GM18858 (cell line): ENCODE measurements around the gene LRSAM1.

Experiments used
- ATAC-seq: cut with Tn5 transposase; IDR thresholded peaks from one replicate; pipeline ENCODE4 v1.9.1; 2021; ENCODE audit not compliant: unreplicated experiment

LRSAM1 gene

DNA sequence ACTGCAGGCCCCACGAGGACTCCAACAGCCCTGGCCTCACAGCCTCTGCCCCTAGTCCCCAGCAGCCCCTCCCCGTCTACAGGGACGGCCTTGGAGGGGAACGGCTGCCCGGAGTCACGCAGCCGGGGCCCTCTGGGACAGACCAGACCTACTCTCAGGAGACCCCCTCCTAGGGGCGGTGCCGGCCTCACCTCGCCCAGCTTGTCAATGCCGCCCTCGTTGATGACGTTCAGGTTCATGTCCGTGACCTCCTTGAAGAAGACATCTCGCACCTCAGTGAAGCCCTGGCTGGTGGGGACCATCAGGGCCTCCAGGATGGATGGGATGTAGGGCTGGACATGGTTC is 58.6 kb downstream of the LRSAM1 start:
- ATAC-seq: no peak

DNA sequence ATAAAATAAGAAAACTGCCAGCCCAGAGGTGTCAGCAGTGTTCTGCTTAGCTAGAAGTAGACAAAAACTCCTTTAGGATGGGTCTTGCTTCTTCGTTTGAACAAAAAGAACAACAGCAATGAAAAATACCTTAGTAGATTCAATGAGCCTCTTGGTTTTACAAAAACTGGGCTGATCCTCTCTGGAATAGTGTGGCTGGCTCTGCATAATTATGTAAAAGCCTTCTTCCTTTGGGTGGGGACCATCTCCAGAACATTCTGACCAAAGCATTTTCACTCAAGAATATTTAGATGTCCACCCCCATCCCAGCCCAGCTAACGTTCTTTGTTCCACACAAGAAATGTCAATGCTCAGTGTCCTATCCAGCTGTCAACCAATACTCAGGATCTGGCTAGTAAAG is 63.2 kb downstream of the LRSAM1 start:
- no peak for ATAC-seq

DNA sequence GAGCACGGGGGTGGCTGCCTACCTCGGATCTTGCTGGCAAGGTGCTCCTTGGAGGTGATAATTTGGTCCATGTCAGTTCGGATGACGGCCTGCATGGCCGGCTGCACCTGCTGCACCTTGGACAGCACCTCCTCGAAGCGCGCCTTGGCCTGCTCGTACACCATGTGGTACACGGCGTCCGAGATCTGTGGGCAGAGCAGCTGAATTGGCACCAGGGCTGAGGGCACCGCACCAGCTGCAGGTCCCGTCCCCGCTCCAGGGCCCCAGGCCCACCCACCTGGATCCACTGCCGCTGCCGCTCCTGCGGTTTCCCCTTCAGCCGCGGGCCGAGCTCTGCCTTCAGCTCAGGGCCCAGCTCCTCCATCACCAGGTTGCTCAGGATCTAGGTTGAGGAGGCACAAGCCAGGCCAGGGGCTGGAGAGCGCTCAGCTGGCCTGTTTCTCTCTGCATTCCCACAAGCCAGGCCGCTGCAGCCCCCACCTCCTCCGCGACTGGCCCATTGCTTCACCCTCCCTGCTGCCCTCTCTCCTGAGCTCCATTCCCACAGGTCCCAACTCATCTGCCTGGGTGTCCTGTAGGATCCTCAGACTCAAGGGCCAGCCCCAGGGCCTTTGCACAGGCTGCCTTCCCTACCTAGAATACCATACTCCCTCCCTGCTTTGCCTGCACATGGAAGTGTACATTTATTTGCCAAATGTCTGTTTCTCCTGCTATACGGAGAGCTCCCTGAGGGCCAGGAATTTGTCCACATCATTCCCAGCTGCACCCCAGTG is 65.7 kb downstream of the LRSAM1 start:
- no peak for ATAC-seq

DNA sequence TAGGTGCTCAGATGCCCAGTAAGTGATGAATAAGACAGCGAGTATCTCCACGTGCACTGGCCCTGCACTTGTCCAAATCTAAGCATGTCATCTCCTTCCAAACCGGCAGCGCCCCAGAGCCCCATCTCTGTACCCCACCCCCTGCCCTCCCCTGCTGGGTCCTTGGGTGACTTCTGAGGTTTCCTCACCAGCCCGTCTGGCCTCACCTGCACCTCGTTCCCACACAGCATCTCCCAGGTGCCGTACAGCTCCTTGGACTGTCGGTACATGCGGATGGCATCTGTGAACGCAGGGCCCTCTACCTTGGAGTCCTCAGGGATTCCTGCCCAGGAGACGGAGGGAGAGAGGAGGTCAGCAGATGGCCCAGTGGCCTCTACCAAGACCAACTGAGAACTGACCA is 66.3 kb downstream of the LRSAM1 start:
- ATAC-seq: no peak

DNA sequence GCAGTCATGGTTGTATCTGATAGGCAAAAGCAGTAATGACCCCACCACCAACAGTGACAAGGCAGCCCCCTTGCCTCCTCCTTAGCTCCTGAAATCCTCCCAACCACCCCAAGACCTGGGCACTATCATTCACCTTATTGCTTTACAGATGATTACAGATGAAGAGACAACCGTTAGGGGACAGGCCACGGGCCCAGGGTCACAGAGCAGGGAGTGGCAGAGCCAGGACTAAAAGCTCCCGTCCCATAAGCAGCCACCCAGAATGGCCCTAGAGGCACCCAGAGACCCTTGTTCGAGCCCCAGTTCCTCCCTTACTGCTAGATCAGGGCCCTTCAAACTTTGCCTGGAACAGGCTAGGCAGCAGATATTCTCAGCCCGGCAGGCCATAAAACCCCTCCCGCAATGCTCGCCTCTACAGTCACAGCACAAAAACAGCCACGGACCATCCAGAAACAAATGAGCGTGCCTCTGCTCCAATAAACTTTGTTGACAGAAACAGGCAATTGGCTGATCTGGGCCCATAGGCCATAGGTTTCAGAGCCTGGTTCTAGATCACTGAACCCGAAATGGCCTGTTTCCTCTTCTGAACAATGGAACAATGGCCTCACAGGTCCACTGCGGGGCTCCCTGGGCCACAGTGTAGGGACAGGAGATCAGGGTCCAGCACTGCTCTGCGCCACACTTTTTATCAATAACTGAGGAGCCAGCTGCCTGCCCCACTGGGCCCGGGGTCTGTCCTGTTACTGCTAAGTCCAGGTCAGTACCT is 67.0 kb downstream of the LRSAM1 start:
- no peak for ATAC-seq

DNA sequence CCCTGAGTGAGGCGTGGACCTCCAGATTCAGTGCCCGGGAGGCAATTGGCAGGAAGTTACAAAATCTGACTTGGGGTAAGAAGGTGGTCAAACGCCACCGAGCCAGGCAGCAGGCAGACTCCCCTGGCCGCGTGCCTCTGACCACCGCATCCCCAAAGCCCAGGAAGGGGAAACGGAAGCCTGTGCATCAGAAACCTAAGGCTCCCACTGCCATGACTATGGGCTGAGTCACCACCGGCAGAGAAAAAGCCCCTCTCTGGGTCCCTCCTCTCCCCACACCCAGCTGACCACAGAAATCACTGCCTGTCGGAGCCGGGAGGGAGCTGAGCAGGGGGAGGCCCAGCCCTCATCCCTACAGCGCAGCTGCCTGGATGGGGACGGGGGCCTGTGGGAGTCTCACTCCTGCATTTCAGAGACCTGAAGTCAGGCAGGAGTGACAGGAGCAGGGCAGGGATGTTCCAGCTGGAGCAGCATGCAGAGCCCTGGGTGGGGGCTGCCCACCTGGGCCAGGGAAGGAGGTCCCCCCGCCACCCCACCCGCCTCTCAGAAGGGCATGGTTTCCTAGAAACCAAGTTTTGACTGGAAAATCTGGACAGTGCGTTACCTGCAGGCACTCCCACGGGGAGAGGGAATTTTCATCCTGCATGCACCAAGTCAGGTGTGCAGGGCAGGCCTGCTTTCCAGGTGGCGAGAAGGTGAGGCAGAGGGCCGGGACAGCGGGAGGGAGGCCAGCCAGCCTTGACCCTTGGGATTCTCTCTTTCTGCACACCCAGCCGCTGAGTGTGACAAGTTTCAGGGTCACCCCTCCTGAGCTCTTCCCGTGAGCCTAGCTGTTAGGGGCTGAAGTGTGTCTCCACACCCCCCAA is 68.2 kb downstream of the LRSAM1 start:
- no peak for ATAC-seq

DNA sequence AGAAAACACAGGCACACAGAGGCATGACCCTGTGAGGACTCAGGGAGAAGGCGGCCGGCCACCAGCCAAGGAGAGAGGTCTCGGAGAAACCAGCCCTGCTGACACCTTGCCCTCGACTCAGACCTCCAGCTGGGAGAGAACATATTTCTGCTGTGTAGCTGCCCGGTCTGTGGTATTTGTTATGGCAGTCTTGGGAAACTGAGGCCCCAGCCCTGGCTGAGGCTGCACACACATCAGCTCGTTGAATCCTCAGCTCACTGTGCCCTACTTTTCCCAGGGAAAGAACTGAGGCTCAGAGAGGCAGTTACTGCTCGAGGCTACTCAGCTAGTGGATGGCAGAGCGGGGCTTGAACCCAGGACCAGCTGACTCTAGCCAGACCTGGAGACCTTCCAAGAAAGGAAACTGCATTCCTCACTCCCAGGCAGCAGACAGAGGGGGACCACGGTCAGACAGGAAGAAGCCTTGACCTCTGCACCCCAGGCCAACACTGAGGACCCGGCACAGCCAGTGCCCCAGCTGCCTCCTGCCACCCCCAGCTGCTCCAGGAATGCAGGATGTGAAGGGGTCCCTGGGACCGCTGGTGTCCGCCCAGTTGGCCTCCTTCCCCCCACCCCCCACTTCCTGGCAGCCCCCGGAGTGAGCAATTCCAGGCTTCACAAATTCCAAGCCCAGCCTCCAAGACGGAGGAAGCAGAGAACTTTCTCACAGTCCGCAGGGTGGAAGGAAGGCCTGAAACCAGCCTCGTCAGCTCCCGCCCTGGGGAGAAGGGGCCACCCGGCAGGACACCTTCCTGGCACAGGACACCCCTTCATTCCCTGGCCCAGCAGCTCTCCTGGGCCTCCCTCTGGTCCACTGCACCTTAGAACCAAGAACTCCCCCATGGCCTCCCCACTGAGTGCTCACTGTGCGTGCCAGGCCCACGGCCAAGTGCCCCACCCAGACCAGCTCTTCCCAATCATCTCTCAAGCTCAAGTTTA is 69.9 kb downstream of the LRSAM1 start:
- ATAC-seq: no peak

DNA sequence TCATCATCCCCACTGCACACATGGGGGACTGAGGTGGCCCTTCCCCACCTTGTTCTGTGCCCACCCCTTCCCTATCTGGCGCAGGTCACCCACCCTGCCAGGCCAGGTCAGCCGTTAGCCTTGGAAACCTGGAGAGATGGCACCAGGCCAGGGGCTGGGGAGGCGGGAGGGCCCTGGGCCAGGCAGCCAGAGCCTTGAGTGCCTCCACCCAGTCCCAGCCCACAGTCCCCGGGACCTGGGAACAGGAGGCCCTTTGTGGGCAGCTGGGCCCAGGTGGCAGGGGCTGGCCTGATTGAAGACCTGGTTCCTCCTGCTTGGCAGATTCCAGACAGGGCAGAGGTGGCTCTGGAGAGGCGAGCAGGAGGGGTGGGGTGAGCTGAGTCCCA is 70.6 kb downstream of the LRSAM1 start:
- no peak for ATAC-seq

DNA sequence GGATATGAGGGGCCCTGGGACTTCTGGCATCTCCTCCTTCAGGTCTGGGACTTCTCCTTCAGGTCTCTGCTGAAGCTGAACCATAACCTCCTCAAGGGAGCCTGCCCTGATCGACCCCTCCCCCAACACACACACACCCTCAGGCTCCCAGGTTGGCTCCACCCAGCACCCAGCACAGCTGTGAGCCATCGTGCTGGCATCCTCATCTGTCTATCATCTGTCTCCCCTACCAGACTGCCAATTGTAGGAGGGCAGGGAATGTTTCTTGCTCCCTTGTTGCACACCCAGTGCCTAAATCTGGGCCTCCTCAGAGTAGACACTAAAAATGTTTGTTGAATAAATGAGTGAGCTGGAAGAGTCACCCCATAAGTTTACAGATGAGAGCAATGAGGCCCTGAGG is 71.4 kb downstream of the LRSAM1 start:
- ATAC-seq: no peak

DNA sequence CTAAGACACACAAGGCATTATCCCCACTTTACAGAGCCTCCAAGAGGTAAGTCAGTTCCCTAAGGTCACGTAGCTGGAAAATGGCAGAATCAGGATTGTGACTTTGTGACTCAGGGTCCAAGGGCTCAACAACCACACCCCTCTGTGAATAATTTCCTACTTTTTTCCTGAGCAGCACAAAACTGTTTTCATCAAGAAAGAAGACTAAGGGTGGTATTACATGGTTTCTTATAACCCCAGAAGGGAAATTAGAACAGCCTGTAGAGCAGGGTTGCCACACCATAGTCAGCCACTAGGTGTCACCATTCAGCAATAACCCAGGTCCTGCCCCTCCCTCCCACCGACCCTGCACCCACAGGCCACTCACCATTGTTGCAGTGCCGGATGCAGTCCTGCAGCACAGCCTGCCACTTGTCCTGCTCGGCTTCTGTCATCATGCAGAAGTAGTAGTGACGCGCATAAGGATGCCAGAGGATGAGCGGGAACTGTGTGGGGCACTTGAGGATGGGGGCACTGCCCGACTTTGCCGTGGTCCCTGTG is 72.1 kb downstream of the LRSAM1 start:
- no peak for ATAC-seq

DNA sequence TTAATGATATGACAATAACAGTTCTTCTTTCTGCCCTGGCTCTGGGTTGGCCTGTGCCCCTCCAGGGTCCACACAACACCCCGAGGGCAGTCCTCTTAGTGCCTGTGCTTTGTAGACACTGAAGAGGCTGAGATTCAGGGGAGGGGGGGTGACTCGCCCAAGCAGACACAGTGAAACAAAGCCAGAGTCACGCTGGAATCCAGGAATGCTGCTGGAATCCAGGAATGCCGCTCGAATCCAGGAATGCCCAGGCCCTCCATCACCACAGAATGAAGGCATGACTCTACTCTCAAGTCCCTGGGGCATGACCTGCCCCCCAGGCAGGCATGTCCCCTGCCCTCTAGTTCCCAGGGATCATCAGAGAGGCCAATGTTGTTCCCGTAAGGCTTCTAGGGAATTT is 73.1 kb downstream of the LRSAM1 start:
- no peak for ATAC-seq

DNA sequence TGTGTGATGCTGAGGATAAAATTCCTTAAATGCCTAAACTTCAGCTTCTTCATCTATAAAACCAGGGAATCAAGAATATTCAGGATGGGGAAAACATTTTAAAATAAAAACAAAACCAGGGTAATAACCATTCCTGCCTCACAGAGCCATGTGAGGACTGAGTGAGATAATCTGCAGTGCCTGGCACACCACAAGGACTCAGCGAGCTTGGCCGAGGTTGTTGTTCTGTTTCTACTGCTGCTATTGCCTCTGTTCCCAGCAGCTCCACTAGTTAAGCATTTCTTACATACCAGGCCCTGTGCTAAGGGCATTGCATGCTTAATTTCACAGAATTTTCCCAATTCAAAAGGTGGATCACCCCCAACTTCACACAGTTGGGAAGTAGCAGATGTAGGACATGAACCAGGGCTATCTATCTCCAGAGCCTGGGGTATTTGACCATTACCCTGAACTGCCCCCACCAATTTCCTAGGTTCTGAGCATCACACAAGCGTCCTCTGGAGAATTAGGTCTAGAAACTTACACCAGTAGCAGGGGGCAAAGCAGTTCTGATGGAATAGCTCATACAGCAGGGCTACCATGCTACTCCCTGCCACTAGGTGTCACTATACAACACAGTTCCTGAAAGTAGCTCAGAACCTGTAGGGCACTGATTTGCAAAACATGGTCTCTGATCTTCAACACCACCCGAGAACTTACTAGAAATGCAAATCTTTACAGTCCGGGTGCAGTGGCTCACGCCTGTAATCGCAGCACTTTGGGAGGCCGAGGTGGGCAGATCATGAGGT is 74.3 kb downstream of the LRSAM1 start:
- no peak for ATAC-seq

DNA sequence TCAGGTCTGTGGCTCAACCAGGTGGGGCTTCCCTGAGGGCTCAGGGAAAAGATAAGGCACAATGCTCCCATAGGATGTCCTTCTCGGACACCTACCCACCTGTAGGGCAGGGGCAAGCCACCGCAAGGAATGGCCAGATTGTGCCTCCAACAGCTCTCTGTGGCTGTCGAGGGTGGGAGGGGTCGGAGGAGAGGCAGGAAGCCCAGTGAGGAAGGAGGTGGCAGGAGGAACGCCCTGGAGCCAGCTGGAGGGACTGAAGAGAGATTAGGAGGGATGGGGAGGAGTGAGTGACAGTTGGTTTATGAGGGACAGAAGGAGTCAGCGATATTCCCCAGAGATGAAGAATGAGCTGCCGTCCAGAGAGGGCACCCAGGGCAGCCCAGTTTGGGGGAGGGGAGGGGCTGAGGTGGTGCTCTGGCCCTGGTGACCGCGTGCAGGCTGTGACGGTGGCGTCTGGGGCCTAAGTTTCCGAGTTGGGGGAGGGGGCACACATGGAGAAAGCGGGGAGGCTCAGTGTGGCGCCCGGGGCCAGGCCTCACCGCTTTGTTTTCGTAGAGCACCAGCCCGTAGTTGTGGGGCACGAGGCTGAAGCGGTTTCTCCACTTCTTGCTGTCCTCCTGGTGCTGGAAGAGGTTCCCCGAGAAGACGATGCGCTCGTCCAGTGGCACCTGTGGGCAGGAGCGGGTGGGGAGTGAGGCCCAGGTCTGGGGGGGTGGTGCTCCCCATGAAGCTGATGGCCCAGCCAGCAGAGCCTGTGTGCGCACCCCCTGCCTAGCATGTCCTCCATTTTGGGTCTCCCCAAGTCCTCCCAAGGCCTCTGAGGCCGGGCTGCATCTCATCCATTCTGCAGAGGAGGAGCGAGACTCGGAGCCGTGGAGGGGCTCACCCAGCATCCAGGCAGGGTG is 75.6 kb downstream of the LRSAM1 start:
- no peak for ATAC-seq

DNA sequence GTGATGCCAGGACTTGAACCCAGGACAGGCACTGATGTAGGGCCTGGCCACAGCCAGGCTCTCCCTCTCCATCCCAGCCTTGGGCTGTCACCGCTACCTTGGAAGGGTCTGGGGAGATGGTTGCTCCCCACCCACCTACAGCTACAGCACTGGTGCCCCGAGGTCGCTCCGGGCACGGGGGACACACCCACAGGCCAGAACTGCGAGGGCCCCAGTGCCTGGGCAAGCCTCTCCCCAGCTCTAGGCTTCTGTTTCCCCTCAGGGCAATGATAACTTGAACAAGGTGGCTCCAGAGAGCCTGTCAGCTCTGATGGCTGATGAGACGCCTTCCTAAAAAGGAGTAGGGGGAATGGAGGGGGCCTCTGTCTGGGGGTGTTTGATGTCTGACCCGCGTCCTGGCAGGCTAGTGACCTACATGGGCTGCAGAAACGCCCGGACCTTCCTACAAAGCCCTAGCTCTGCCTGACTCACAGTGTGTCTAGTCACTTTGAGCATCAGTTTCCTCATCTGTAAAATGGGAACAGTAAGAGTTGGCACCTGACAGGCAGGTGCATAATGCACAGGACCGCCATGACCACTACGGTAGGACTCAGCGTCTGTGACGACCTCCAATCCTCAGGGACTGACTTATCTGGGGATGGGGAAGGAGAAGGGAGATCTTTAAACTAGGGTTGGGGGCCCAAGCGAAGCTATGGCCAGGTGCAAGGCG is 76.4 kb downstream of the LRSAM1 start:
- no peak for ATAC-seq

DNA sequence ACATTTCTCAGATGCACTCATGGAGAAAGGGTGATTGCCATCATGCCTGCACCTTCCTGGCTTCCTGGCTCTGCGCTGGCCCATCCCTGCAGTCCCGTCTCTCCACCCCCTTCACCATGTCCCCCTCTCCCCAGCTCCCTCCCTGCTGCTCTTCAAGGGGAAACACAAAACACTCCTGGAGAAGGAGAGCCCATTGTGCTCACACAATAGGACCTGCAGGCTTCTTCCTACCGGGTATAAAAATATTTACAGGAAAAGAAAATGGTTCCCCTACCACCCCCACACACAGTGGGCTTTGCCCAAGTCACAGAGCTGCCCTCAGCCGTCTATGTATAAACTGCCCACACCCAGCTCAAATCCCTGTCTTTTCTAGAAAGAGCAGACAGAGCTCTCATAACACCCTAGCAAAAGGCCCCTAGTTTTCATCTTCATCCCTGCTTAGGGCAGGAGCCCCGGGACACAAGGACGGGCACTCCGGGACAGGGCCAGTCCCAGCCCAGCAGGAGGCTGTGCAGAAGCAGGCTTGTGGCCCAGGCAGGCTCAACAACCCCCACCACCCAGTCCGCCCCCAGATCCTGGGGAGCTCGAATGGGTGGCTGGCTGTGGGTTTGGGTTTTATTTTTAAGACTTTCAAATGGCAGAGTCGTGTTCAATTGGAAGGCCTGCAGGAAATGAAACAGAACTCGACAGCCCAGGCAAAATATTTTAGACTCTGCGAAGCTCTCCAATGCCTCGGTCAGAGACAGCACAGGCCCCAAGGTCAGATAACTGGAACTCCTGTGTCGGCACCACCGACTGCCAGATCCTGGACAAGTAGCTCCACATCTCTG is 77.3 kb downstream of the LRSAM1 start:
- no peak for ATAC-seq

DNA sequence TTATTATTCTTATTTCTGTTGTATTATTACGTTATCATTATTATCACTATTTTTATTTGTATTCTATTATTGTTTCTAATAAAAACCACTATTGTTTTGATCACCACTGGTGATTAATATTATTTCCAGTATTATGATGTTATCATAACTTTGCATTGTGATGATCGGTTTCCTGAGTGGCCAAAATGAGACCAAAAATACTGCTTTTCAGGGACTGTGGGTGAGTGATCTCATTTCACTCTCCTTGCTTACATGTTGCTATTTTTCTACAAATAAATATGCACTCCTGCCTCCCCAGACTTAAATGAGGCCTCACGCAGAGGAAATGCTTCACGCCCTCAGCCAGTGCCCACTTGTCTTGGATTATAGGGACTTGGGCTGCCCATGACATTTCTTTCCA is 78.4 kb downstream of the LRSAM1 start:
- no peak for ATAC-seq
